Activated CD4-positive, alpha-beta memory T cell treated with anti-CD3 and anti-CD28 coated beads for 36 hours (primary cell): ENCODE data around the gene ARPC5. TPM values are rescaled to one million over a fixed set of nuclear protein-coding genes. Genes with fewer than 3 reads are reported as not detected.

ENCODE experiments used
- CTCF ChIA-PET: fragments of 350-600 bp; sonication (Branson Sonifier 250); formaldehyde crosslinking; loops from one replicate; lab custom pipeline; 2021; ENCODE audit warnings: antibody characterized with exemption, inconsistent platforms; lab: Charles Lee
- POLR2A ChIA-PET: fragments of 350-600 bp; sonication (Branson Sonifier 250); formaldehyde crosslinking; loops from one replicate; lab custom pipeline; 2021; ENCODE audit warnings: antibody characterized with exemption; lab: Charles Lee
- DNase-seq: peaks from one replicate; pipeline ENCODE4 v3.0.0-alpha.2; 2020
- H3K27ac Mint-ChIP-seq: one replicate; pipeline ENCODE4 v1.8.0; 2021; ENCODE audit warnings: mixed read lengths
- H3K27me3 Mint-ChIP-seq: one replicate; pipeline ENCODE4 v1.8.0; 2021; ENCODE audit warnings: mixed read lengths
- H3K36me3 Mint-ChIP-seq: one replicate; pipeline ENCODE4 v1.8.0; 2021; ENCODE audit warnings: mixed read lengths
- H3K4me1 Mint-ChIP-seq: one replicate; pipeline ENCODE4 v1.8.0; 2021; ENCODE audit warnings: low read depth, mixed read lengths
- H3K4me3 Mint-ChIP-seq: one replicate; pipeline ENCODE4 v1.8.0; 2021; ENCODE audit warnings: mild to moderate bottlenecking, mixed read lengths
- H3K9me3 Mint-ChIP-seq: one replicate; pipeline ENCODE4 v1.8.0; 2021; ENCODE audit warnings: mixed read lengths
- intact Hi-C: fragments of 100-400 bp; cut with micrococcal nuclease; formaldehyde crosslinking; loops from one replicate; pipeline ENCODE4 v1.15.1; 2023
- total RNA-seq, 2 experiments: library from RNA; stranded (reverse); gene quantifications; one replicate each; pipeline ENCODE4 v1.2.3, GENCODE V29; 2021

The ARPC5 gene
- total RNA-seq, 2 experiments from 2014 or later, result 158 to 161 TPM

- Mint-ChIP-seq H3K36me3 (no peaks in the 10 kb centered on the region), H3K4me3 (no peak overlapping the region), H3K27me3 (no peaks in the 10 kb centered on the region), H3K27ac (no peak overlapping the region), H3K9me3 (no peaks in the 10 kb centered on the region), H3K4me1 (peaks cover 3% of the 10 kb centered on the region)
- intact Hi-C loops, result no loop called here
- CTCF ChIA-PET, result interaction anchor here (1.0 to 4.5 kb wide), 3 partner anchors 10 to 39 kb away, joined by 4 to 27 read pairs (median 5); no protein-coding TSS in a partner anchor
- POLR2A ChIA-PET, result no interaction called here
- DNase-seq, result no peak
These were observed 9.9 kb upstream of the ARPC5 start for GRCh38 chr1:183645531-183645930.

- no peaks in the 10 kb centered on the region for H3K36me3 Mint-ChIP-seq
- ChIA-PET CTCF (interaction anchor here (0.7 kb wide), 1 partner anchor 862 kb away, joined by 3 read pairs; no protein-coding TSS in a partner anchor), POLR2A (no interaction called here)
- H3K27ac Mint-ChIP-seq, result no peak overlapping the region
- H3K4me3 Mint-ChIP-seq, result no peak overlapping the region
- intact Hi-C loops, result no loop called here
- no peaks in the 10 kb centered on the region for H3K9me3 Mint-ChIP-seq
- peaks cover 4% of the 10 kb centered on the region for H3K4me1 Mint-ChIP-seq
- H3K27me3 Mint-ChIP-seq, result no peaks in the 10 kb centered on the region
- no peak for DNase-seq
These were observed 6.6 kb upstream of the ARPC5 start for GRCh38 chr1:183642166-183642565.

- peaks cover 6% of the 10 kb centered on the region for H3K36me3 Mint-ChIP-seq
- no peak overlapping the region for H3K27ac Mint-ChIP-seq
- no peak for DNase-seq
- H3K4me1 Mint-ChIP-seq, result peaks cover 18% of the 10 kb centered on the region
- intact Hi-C loops, result no loop called here
- no peaks in the 10 kb centered on the region for H3K27me3 Mint-ChIP-seq
- ChIA-PET POLR2A (no interaction called here), CTCF (no interaction called here)
- H3K4me3 Mint-ChIP-seq, result no peak overlapping the region
- no peaks in the 10 kb centered on the region for H3K9me3 Mint-ChIP-seq
These were observed 4.6 kb upstream of the ARPC5 start for GRCh38 chr1:183640193-183640592.

- POLR2A ChIA-PET, result no interaction called here
- Mint-ChIP-seq H3K27me3 (no peaks in the 10 kb centered on the region), H3K4me3 (no peak overlapping the region), H3K9me3 (no peaks in the 10 kb centered on the region), H3K36me3 (peaks cover 6% of the 10 kb centered on the region), H3K27ac (no peak overlapping the region), H3K4me1 (peaks cover 18% of the 10 kb centered on the region)
- intact Hi-C loops, result loop anchor here (10.0 kb wide), 3 partner anchors 526 to 1516 kb away; partner anchors contain the start of genes EDEM3, SWT1 and TRMT1L
- no peak for DNase-seq
- CTCF ChIA-PET, result interaction anchor here (0.8 kb wide), 1 partner anchor 17 kb away, joined by 3 read pairs; no protein-coding TSS in a partner anchor
These were observed 3.2 kb upstream of the ARPC5 start for GRCh38 chr1:183638649-183639387.

- ChIA-PET CTCF (interaction anchor here (0.9 to 1.9 kb wide), 3 partner anchors 19 to 279 kb away, joined by 4 to 10 read pairs (median 6); no protein-coding TSS in a partner anchor), POLR2A (no interaction called here)
- no peak overlapping the region for H3K27ac Mint-ChIP-seq
These were observed 1.2 kb upstream of the ARPC5 start for GRCh38 chr1:183636783-183637182.

DNA sequence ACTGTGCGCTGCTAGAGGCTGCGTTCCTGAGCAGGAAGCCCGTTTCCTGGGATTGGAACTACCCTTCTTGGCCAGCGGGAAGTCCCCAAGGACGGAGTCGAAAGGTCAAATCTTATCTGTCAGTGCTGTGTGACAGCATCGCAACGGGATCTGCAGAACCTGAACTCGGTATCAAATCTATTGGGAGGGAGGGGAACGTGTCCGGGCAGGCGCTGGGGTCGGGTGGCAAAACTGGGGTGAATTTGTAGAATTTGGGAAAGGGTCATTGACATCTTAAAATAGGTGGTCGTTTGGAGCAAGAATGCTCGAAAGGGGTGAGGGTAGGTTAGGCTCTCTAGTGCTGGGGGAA, 725 bp upstream of the ARPC5 start:
- Mint-ChIP-seq H3K4me3 (peak overlapping the region; percentile 95), H3K27me3 (no peaks in the 10 kb centered on the region), H3K9me3 (no peaks in the 10 kb centered on the region), H3K4me1 (peaks cover 31% of the 10 kb centered on the region), H3K27ac (peak overlapping the region; percentile 99), H3K36me3 (peaks cover 19% of the 10 kb centered on the region)
- DNase-seq, result no peak
- intact Hi-C loops, result loop anchor here (1.0 to 10.0 kb wide), 5 partner anchors 280 to 1518 kb away; partner anchors contain the start of genes COLGALT2, EDEM3, SWT1 and TRMT1L
- ChIA-PET CTCF (interaction anchor here (1.0 to 5.5 kb wide), 2 partner anchors 17 to 279 kb away, joined by 6 to 57 read pairs; partner anchors contain the start of gene APOBEC4), POLR2A (interaction anchor here (1.2 kb wide), 1 partner anchor 279 kb away, joined by 4 read pairs; no protein-coding TSS in a partner anchor)

More at GRCh38 chr1:183636783-183637182, 1.2 kb upstream of the ARPC5 start:
- no peaks in the 10 kb centered on the region for H3K27me3 Mint-ChIP-seq
- no peaks in the 10 kb centered on the region for H3K9me3 Mint-ChIP-seq
- H3K4me3 Mint-ChIP-seq, result peak overlapping the region; percentile 95
- H3K4me1 Mint-ChIP-seq, result peaks cover 28% of the 10 kb centered on the region
- intact Hi-C loops, result loop anchor here (1.0 to 10.0 kb wide), 5 partner anchors 280 to 1518 kb away; partner anchors contain the start of genes COLGALT2, EDEM3, SWT1 and TRMT1L
- H3K36me3 Mint-ChIP-seq, result peaks cover 17% of the 10 kb centered on the region
- DNase-seq, result no peak

- H3K4me1 Mint-ChIP-seq, result peaks cover 38% of the 10 kb centered on the region
- no peaks in the 10 kb centered on the region for H3K9me3 Mint-ChIP-seq
- intact Hi-C loops, result loop anchor here (1.0 to 10.0 kb wide), 6 partner anchors 17 to 1520 kb away; partner anchors contain the start of genes EDEM3, NCF2, SWT1 and TRMT1L
- H3K27ac Mint-ChIP-seq, result peak overlapping the region; percentile 99
- POLR2A ChIA-PET, result interaction anchor here (1.2 to 1.6 kb wide), 2 partner anchors 163 to 280 kb away, joined by 4 to 5 read pairs; partner anchors contain the start of gene SMG7
- DNase-seq, result peak; percentile 41
- peaks cover 26% of the 10 kb centered on the region for H3K36me3 Mint-ChIP-seq
- peak overlapping the region; percentile 95 for H3K4me3 Mint-ChIP-seq
- no peaks in the 10 kb centered on the region for H3K27me3 Mint-ChIP-seq
- CTCF ChIA-PET, result interaction anchor here (1.9 to 5.5 kb wide), 3 partner anchors 19 to 281 kb away, joined by 6 to 57 read pairs (median 13); partner anchors contain the start of genes APOBEC4 and SMG7
These were observed 431 bp downstream of the ARPC5 start for GRCh38 chr1:183635099-183635605.

- intact Hi-C loops, result loop anchor here (1.0 to 10.0 kb wide), 6 partner anchors 18 to 1520 kb away; partner anchors contain the start of genes EDEM3, NCF2, SWT1 and TRMT1L
- no peaks in the 10 kb centered on the region for H3K9me3 Mint-ChIP-seq
- H3K4me1 Mint-ChIP-seq, result peaks cover 41% of the 10 kb centered on the region
- POLR2A ChIA-PET, result interaction anchor here (1.1 to 1.6 kb wide), 3 partner anchors 18 to 162 kb away, joined by 3 to 5 read pairs (median 4); partner anchors contain the start of genes APOBEC4, NCF2 and SMG7
- CTCF ChIA-PET, result interaction anchor here (1.0 to 5.5 kb wide), 11 partner anchors 9 to 281 kb away, joined by 3 to 57 read pairs (median 5); partner anchors contain the start of genes APOBEC4 and SMG7
- no peaks in the 10 kb centered on the region for H3K27me3 Mint-ChIP-seq
- DNase-seq, result no peak
- peaks cover 28% of the 10 kb centered on the region for H3K36me3 Mint-ChIP-seq
- H3K4me3 Mint-ChIP-seq, result peak overlapping the region; percentile 95
- H3K27ac Mint-ChIP-seq, result peak overlapping the region; percentile 99
These were observed 1.0 kb downstream of the ARPC5 start for GRCh38 chr1:183634429-183635065.

DNA sequence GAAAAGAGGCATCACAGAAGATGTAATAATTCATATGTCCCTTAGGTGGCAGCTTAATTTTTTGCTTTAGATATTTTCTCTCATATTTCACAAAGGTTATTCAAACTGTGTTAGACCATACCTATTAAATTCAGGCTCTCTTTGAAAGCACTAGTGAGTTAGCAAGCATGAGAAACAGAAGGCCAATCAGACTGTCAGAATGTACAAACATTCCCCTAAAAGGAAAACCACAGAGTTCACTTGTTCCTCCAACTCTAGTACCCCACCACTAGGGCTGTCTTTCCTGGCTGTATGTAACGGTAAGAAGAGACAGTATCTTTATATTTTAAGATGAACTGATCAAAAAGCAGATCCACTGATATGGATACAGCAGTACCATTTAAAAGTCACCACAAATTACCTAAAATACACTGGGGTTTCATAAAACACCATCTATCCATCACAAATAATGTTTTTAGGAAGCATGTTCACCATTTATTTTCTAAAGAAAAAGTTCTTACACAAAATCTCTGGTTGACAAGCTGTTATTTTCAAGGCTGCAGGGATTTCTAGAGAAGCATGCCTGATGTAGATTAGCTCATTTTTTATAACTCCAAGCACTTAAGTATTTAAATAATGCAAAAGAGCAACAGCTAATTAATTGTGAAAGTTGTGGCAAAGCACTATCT, 1.8 kb downstream of the ARPC5 start:
- Mint-ChIP-seq H3K4me1 (peaks cover 47% of the 10 kb centered on the region), H3K36me3 (peaks cover 34% of the 10 kb centered on the region), H3K4me3 (peak overlapping the region; percentile 95), H3K27ac (peak overlapping the region; percentile 99), H3K27me3 (no peaks in the 10 kb centered on the region), H3K9me3 (no peaks in the 10 kb centered on the region)
- ChIA-PET CTCF (interaction anchor here (1.0 to 5.5 kb wide), 12 partner anchors 9 to 282 kb away, joined by 3 to 57 read pairs (median 5); partner anchors contain the start of genes APOBEC4 and SMG7), POLR2A (interaction anchor here (1.0 to 1.6 kb wide), 4 partner anchors 19 to 161 kb away, joined by 3 to 5 read pairs (median 4); partner anchors contain the start of genes APOBEC4, NCF2 and SMG7)
- no peak for DNase-seq
- intact Hi-C loops, result loop anchor here (1.0 to 10.0 kb wide), 4 partner anchors 51 to 1521 kb away; partner anchors contain the start of genes EDEM3, SWT1 and TRMT1L

DNA sequence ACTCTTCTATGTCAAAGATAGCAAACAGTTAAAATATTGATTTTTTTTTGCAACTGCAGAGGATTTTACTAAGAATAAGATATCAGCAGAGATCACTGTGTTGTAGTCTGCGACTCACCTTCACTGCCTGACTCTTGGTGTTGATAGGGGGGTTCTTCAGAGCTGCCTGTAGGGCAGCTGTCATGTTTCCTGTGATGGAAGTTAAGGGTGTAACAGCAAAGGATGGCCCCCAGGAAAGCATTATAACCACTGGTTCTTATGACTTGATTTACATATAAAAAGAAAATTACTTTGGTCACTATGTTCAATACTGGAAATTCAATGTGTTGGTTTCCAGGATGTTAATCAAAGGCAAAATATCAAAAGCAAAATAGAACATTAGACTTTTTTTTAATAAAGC, 2.6 kb downstream of the ARPC5 start:
- ChIA-PET CTCF (interaction anchor here (1.1 to 5.5 kb wide), 8 partner anchors 12 to 283 kb away, joined by 3 to 57 read pairs (median 6); partner anchors contain the start of genes APOBEC4 and SMG7), POLR2A (interaction anchor here (1.0 to 1.5 kb wide), 3 partner anchors 38 to 63 kb away, joined by 3 to 4 read pairs (median 4); partner anchors contain the start of gene NCF2)
- peak overlapping the region; percentile 95 for H3K4me3 Mint-ChIP-seq
- H3K4me1 Mint-ChIP-seq, result peaks cover 55% of the 10 kb centered on the region
- peak; percentile 26 for DNase-seq
- H3K36me3 Mint-ChIP-seq, result peaks cover 42% of the 10 kb centered on the region
- no peaks in the 10 kb centered on the region for H3K27me3 Mint-ChIP-seq
- H3K27ac Mint-ChIP-seq, result peak overlapping the region; percentile 99
- intact Hi-C loops, result loop anchor here (1.0 to 10.0 kb wide), 4 partner anchors 52 to 1522 kb away; partner anchors contain the start of genes EDEM3, SWT1 and TRMT1L
- no peaks in the 10 kb centered on the region for H3K9me3 Mint-ChIP-seq
